ENCODE data around the gene LPCAT1.

DNA sequence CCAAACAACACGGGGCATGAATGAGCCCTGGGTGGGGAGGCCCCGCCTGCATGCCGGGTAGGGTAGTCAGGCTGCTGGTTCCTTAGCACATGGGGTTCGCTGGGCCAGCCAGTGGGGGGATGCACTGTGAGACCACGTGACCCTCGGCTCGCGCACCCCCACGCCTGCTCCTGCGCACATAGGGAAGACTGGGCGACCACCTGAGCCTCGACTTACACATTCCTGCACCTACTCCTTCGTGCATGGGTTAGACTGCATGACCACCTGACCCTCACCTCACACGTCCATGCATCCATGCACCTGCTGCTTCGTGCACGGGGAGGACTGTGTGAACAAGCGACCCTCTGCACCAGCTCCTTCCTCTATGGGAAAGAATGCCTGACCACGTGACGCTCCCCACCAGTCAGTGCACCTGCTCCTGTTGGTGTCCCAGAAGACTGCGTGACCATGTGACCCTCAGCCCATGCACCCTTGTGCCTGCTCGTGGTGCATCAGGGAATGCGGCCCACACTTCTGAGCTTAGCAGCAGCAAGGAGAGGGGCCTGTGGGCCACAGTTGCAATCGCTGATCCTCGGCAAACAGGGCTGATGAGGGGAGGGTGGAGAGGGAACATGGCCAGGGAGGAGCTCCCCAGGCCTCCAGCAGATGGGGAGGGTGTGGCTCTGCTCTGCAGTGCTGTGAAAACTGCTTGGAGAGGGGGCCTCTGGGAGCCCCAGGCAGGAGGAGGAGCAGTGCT lies 18.1 kb downstream of the LPCAT1 start:
- TF ChIP-seq SUZ12 (IDR thresholded peaks at IDR 0.05; ENCODE audit: extremely low read depth, insufficient read depth, insufficient read length) (no peak), YY1 (IDR thresholded peaks at IDR 0.05; ENCODE audit: insufficient read depth, insufficient read length) (no peak), ZNF274 (IDR thresholded peaks at IDR 0.05; ENCODE audit: low read depth, low read length) (no peak)
